HG03039 (cell line): ENCODE measurements around the gene ANKRD2.
"Not testable (repeated sequence)": the region's sequence is repeated elsewhere in the genome, so short reads cannot be mapped to it uniquely, and the experiment has no call there.

ENCODE experiments used
- ATAC-seq: cut with Tn5 transposase; IDR thresholded peaks from one replicate; pipeline ENCODE4 v1.9.1; 2021; ENCODE audit warnings: mild to moderate bottlenecking, moderate library complexity; ENCODE audit not compliant: unreplicated experiment

ANKRD2 gene

DNA sequence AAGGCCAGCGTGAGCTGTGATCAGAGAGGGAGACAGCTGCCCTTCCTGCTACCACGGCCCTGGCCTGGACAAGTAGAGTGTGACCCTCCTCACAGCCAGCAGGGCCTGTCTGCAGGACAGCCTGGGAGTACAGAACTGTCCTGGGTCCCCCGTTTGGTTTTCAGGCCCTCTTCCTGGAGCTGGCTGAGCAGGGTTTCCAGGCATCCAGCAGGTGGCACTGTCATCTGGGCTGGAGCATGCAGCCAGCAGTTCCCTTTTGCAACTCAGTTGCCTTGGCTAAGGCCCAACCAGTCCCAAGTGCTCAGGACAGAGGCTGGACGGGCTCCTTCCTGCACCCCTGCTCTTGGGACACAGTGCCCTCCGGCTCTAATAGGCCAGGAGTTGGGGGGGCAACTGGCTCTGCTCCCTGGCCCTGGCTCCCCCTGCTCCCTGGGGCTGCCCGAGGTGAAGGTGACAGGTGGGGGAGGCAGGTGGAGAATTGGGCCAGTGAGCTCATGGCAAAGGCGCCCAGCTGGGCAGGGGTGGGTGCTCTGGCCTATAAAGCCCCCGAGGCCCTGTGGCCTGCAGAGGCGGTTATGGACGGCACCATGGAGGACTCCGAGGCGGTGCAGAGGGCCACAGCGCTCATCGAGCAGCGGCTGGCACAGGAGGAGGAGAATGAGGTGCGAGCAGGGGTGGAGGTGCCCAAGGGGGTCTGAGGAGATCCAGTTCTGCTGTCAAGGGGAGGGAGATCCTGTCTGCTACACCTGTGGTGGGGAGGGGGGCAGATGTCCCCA, at the start of gene ANKRD2:
ANKRD2 (plus strand) TSS at position 566 of the 776 bp plus-strand sequence; CDS start at position 576, 10 bp downstream.
- no peak for ATAC-seq

GRCh38 chr10:97522937-97523336, 49.6 kb upstream of the ANKRD2 start:
- no peak for ATAC-seq

GRCh38 chr10:97525086-97525485, 47.5 kb upstream of the ANKRD2 start:
- no peak for ATAC-seq

DNA sequence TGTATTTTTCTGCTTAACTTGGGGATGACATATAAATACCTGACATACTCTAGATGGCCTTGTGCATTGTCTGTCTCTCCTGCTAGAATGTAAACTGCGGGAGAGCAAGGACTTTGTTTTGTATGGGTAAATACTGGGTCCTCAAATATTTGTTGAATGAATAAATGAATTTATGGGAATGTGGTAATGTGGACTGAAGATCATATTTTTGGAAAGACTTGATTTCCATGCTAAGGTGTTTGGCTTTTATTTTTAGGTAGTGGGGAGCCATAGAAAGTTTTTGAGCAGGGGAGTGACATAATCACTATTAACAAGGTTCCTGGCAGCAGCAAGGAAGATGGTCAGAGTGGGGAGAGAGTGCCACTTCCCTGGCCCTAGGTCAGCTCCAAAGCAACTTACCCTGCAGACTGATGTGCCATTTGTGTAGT, 46.9 kb upstream of the ANKRD2 start:
- no peak for ATAC-seq

GRCh38 chr10:97528876-97529275, 43.7 kb upstream of the ANKRD2 start:
- not testable (repeated sequence) for ATAC-seq

DNA sequence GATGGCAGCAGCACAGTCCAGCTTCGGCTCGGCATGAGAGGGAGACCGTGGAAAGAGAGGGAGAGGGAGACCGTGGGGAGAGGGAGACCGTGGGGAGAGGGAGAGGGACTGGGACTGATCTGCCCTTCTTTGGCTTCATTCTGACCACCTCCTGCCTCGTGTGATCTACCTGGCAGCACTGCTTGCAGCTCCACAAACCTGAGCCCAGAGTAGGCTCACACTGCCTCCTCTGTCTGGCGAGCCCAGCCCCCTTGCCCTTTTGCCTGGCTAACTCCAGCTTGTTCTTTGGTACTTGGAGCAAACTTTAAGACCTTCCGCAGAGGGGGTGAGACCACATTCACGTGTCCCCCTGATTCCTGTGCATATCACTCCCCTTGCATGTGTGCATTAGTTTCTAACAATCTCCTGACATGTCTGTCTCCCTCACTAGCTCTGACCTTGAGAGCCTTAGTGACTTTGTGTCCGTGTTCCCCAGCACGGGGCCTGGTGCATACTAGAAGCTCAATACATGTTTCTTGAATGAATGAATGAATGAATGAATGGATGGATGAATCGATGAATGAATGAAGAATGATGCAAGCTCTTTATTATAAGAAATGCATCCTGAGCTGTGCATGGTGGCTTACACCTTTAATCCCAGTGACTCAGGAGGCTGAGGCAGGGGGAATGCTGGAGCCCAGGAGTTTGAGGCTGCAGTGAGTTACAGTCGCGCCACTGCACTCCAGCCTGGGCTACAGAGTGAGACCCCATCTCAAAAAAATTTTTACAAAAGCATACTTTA, 42.7 kb upstream of the ANKRD2 start:
- ATAC-seq, result no peak

- no peak for ATAC-seq
Observed at GRCh38 chr10:97531401-97531986, 41.1 kb upstream of the ANKRD2 start.

- ATAC-seq, result no peak
Observed at GRCh38 chr10:97532935-97533671, 39.5 kb upstream of the ANKRD2 start.

- no peak for ATAC-seq
Observed at GRCh38 chr10:97533888-97534287, 38.7 kb upstream of the ANKRD2 start.

GRCh38 chr10:97534746-97535367, 37.7 kb upstream of the ANKRD2 start:
- no peak for ATAC-seq

DNA sequence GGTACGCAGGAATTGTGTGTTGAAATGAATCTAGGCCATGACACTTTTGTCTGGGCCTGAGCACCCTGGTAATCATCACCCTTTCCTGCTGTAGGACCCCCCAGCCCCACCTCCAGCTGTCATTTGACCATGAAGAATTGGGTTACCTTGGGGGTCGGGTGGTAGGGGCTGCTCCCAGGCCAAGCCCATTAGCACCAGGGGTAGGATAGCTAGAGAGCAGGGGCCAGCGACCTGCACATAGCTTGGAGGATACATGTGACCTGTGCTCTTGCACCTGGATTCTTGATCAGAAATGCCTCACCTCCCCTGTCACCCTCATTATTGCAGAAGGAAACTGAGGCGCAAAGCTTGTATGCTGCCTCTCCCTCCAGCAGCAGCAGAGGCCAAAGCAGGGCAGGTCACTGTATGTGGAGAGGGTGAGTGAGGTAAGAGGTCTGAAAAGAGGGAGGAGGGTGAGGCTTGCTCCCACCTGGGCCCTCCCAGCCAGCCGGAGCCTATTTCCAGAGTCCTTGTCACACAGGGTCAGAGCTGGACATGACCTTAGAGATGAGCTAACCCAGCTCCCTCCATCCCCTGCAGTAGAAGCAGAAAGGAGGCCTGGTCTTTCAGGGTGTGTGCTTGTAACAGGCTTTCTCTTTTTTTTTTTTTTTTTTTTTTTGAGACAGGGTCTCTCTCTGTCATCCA, 35.3 kb upstream of the ANKRD2 start:
- no peak for ATAC-seq

DNA sequence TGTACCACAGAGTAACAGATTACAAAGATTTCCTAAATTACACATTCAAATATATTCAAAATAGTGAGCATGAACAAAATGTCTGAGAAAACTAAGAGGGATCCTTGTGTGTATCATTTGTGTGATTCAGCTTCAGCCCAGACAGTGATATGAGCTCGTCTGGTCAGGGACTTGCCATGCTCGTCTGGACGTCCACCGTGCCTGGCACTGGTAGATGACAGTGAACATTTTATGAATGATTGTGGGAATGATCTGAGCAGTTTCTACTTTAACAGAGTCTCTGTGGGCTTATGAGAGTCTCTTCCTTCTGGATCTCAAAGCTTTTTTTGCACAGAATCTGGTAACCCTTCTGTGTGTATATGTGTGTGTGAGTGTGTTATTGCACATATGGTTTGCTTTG, 34.2 kb upstream of the ANKRD2 start:
- ATAC-seq, result no peak

DNA sequence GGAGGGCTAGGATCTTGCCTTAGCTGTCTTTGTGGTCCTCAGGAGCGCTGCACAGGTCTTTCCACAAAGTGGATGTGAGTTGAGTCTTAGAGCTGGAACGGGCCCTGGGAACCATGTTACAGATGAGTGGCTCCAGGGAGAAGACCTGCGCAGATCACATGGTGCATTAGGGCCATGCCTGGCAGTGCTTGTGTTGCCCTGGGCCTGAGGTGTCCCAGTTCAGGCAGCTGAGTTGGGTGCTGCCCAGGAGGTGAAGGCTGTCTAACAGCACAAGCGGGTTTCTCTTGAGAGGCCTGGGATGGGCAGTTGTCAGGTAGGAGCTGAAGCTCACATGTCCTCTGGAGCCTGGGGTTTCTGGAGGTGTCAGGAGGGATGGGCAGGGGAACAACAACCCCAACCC, 33.7 kb upstream of the ANKRD2 start:
- ATAC-seq, result no peak

- ATAC-seq, result no peak
Observed at GRCh38 chr10:97539523-97540200, 32.9 kb upstream of the ANKRD2 start.

GRCh38 chr10:97540669-97541500, 31.7 kb upstream of the ANKRD2 start:
- ATAC-seq, result no peak

- ATAC-seq, result no peak
Observed at GRCh38 chr10:97542169-97543024, 30.2 kb upstream of the ANKRD2 start.

DNA sequence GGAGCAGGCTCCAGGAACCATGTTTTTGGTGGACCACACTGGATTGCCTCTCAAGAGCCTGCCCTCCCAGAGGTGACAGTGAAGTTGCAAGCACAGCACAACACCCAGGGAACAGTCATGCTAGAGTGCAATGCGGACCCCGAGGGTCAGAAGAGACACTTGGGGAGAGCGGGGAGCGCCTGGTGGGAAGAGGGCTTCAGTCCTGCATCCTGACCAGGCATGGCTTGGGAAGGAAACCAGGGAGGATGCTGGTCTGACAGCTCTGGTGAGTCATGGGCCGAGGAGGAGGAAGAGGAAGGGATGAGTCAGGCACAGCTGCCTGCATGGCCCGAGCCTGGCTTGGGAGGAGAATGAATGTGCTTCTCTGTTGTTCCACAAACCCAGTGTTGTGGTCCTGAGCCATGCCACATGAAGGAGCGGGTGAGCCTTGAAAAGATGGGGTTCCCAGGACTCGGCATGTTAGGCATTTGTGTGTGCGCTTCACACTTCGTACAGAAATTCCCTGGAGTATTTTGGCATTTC, 29.5 kb upstream of the ANKRD2 start:
- no peak for ATAC-seq
